ENCODE data around the gene PKHD1.
"Not testable (repeated sequence)": the region's sequence is repeated elsewhere in the genome, so short reads cannot be mapped to it uniquely, and the experiment has no call there.

Gene PKHD1

DNA sequence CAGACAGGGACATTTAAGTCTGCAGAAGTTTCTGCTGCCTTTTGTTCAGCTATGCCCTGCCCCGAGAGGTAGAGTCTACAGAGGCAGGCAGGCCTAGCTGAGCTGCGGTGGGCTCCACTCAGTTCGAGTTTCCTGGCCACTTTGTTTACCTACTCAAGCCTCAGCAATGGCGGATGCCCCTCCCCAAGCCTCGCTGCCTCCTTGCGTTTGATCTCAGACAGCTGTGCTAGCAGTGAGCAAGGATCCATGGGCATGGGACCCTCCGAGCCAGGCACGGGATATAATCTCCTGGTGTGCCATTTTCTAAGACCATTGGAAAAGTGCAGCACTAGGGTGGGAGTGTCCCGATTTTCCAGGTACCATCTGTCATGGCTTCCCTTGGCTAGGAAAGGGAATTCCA is 164.9 kb downstream of the PKHD1 start:
- not testable (repeated sequence) for DNase-seq

DNA sequence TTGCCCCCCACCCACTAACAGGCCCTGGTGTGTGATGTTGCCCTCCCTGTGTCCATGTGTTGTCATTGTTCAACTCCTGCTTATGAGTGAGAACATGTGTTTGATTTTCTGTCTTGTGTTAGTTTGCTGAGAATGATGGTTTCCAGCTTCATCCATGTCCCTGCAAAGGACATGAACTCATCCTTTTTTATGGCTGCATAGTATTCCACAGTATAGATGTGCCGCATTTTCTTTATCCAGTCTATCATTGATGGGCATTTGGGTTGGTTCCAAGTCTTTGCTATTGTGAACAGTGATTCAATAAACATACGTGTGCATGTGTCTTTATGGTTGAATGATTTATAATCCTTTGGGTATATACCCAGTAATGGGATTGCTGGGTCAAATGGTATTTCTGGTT is 169.1 kb downstream of the PKHD1 start:
- not testable (repeated sequence) for DNase-seq

DNA sequence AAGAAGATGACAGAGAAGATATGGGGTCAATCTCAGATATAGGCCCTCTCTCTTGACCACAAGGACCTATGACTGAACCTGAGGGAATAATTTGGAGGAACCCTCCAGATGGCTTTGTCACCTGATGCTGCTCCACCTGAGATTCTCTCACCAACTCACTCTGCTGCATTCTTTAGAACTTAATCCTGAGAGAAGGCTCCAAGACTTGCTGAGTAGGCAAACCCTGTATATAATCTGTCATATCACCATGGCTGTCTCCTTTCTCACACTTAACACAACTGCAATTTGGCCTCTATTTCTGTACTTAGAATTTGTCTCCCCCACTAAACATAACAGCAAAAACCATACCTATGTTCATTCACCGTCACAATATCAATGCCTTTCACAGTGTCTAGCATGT is 172.3 kb downstream of the PKHD1 start:
- no peak for DNase-seq

DNA sequence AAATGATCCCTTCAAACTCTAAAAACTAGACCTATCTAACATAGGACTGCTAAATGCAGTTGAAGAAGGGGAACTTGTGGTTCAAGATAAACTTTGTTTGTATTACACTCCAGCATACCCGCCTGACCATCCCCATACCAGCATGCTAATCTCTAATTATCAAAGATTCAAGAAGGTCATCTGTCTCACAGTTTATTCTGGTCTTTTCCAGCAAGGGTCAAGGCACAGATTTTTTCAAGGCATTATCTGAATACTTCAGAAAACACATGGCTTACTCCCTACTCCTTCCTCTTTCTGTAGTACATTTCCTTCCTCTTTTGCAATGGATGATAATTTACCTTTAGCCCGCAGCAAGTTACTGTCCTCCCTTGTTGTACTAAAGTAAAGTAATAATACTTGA is 174.1 kb downstream of the PKHD1 start:
- no peak for DNase-seq

DNA sequence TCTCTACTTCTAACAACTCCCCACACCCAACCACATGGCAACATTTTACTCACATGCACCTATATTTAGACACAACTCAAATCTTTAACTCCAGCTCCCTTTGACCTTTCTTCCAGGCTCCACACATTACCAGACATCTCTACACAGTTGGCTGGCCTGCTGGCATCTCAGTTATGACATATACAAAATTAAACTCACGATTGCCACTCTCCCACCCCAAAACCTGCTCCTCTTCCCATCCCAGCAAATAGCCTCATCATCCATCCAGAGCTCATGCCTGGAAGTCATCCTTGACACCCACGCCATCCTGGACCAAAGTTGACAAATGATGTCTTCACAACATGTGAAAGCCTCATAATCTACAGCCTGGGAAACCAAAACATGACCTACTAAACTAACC is 176.6 kb downstream of the PKHD1 start:
- DNase-seq: no peak

DNA sequence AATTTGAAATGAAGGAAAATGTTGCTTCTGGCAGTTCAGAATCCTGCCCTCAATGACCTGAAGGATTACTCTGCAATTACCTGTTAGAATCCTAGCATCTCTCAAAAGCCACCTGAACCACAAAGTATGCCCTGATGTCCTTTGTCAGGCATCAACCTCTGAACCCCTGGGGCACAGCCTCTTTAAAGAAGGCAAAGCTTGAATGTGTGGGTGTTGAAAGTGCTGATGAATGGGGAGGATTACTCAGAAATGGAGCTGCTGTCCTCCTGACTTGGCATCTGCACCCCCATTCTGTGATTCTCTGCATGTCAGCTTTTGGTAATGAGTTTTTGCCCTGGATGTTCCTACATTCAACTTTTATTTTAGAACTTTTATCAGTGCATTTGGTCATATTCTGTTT is 179.2 kb downstream of the PKHD1 start:
- no peak for DNase-seq

DNA sequence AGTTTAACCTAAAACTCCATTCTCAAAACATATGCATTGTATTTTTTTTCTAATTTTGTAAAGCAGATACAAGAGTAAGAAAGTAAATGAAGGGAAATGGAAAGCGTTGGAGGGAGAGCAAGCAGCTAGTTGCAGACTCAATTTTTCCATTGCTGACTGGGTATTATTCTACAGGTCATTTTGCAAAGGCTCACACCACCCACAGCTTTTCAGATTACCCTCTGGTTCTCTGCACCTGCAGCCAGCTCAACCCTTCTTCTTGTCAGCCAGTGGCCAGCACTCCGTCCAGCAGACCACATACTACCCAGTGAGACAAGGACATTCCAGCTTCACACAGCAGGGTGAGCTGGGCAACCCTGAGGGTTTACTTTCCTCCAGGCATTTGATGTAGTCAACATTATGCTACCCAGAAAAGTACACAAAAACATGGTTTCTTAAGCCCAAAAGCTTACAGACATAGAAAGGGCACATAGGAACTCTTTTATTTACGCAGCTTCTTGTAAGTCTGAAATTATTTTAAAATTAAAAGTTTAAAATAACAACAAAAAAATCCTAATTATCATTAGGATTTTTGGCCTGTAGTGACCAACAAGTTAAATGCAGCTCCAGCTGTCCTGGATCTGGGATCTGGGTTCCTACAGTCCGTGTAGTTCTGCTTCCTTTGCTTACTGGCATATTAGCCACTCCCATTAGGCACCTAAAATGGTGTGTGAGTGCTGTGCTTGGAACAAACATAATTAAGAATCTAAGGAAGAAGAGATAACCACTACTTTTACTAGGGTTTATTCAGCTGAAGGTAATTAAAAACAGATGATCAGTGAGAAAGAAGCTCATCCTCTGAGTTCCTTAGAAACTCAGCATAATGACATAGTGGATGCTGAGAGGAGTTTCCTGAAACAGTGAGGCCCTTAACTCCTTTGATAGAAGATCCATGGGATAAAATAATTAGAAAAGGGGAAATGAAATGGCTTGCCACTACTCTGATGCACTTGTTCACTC is 185.3 kb downstream of the PKHD1 start:
- no peak for DNase-seq

DNA sequence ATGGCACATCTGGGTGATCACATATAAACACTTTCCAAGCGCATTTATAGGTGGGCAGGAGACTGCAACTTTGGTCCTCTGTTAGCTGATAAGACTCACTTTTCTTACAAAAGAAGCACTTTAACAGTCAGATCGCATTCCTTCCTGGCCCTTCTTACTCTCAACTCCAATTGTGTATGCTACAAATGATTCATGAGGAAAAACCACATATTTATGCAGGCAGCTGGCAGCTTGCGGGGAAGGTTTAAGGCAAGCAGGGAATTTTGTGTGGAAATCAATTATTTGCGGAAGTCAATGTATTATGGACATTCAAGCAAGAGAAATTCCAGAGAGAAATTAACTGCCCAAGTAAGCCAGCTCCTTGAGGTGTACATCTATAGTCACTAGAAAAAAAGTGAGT is 194.0 kb downstream of the PKHD1 start:
- DNase-seq: no peak

DNA sequence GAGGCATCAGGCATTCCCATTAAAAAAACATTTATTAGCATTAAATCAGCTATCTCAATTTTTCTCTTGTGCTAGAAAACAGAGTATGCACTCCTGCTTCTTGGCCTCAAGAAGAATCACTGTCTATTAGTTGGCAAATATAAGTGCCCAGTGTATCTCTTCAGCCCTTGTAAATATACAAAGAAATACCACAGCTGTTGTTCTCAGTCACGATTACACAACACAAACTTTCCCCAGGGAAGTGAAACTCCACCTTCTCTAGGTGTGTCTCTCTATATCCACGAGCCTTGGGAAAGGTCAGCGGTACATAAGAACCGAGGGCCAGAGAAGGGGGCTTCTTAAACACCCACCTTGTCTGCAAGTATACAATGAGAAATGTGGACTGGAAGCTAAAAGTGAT is 194.7 kb downstream of the PKHD1 start:
- DNase-seq: no peak

DNA sequence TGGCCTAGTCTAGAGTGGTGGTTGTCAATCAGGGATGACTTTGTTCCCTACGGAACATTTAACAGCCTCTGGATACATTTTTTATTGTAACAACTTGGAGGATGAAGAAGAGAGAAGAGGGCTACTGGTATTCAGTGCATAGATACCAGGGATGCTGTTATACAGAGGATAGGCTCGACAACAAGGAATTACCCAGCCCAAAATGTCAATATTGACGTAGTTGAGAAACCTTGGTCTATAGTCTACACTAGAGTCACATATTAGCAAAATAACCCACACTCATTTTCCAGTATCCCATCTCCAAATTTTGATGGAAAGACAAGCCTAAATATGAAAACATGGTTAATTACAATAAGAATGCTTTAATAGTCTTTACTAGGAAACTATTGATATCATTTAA is 195.1 kb downstream of the PKHD1 start:
- DNase-seq: no peak

DNA sequence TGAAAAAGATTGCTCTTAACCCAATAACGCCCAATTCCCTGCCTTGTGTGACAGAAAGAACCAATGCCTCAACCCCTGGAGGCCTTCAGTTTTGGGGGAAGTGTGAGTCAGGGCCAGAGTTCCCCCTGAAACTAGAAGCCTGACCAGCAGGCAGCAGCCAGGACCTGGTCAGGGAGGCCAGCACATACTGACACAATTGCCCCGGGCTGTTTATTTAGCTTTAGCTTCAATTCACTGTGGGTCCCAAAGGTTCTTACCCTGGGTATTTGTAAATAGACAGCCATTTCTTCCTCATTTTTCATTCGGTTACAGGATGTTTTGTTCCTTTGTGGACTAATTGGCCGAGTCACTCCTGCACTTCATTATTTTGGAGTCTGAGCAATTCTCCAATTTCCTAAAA is 195.6 kb downstream of the PKHD1 start:
- no peak for DNase-seq

DNA sequence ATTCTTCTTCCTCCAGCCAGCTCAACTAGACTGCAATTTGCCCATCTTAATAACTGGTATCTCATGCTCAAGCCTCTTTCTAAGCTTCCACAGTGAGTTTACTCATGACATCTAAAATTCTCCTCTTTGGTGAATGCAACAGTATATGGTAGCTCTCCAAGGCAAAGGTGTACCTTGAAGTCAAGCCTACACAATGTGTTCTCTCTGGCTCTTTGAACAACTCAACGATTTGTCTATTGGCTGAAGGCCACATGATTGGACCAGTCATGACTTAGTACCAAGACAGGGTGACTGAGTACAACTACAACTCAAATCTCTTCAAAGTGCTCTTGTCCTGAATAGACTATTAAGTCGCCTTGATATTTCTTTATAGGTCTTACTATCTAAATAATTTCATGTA is 199.6 kb downstream of the PKHD1 start:
- DNase-seq: no peak

DNA sequence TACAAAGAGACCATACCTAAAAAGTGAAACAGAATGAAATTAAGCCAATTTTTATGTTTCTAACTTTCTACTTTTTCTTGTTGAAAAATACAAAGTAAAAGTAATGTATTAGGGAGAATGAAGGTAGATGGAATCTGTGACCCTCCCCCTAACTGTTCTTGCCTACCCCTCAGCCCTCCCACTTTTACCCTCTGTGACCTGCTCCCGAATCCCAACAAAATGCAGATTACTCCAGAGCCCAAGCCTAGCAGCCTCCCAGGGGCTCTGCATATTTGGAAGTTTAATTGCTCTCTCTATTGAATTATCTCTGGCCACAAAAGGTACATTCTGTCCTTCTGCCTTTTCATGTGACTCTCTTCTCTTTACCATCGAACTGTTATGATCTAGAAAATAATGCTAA is 201.5 kb downstream of the PKHD1 start:
- DNase-seq: no peak

DNA sequence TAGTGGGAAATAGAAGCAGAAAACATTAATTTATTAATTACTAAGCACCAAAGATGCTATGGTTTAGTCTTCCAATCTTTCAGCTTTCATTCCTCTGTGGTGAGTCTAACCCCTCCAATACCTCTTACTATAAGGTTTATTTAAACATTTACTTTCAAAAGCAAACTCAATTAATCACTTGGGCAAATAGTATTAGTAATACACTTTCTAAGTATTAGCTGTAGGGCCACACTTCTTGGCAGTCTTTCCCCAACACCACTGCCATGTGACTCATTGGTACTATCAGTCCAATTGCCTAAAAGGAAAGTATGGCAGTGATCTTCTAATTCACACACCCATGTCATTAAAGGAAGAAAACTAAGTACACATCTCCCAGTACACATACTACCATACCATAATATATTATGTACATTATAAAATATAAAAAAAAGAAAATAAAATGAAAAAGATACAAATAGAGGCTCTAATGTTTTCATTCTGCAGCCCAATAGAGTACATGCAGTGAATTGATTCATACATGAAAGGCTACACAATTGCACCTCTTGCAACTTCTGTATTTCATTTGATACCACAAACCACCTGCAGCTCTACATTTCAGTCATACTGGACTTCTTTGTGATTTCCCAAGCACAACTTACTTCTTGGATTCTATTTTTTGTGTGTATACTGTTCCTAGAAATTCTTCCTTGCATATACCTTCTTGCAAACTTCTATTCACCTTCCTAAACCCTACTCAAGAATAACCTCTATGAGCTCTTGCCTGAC is 218.6 kb downstream of the PKHD1 start:
- no peak for DNase-seq

DNA sequence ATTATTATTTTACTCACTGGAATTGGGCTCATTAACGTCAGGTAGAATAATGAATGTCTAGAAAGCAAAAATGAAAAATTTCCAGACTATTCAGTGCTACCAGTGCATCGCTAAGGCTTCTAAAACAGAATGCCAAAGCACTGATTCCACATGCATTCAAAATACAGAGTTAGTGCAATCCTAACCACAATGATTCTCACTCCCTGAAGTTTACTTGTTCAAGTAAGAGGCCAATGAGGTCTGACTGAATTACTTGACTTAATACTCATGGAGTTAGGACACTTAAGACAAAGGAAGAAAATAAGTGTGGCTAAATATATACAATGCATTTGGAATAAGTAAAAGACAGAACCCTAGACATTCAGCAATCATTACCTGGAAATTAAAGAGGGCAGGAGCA is 220.5 kb downstream of the PKHD1 start:
- DNase-seq: no peak

DNA sequence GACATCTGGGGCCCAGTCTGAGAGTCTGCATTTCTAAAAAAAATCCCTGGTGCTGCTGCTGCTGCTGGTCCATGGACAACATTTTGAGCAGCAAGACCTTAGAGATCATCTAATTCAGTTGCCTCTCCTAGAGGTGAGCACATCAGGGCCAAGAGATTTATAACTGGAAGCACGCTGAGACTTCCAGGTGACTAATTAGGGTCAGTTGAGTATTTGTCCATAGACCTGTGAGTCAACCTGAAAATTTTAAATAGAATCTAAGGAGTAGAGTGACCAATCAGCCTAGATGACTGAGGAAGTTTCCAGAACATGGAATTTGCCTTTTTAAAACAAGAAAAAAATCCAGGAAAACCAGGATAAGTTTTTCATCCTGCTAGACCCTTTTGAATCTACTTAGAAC is 221.4 kb downstream of the PKHD1 start:
- no peak for DNase-seq

DNA sequence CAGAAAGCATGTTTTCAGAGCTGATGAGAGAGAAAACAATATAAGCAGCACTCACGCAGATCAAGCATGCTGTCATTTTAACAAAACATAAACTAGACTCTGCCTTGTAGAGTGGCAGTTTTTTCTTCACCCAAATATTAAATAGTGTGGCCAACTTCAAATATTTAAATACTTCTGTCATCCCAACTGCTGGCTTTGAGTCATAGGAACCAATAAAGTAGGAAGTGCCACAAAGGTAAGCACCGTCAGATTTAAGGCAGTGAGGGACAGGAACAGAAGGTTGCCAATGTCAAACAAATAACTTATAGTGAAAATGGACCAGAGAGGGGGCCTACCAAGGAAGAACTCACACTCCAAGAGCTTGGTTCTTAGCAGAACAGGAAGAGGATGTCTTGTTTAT is 222.2 kb downstream of the PKHD1 start:
- no peak for DNase-seq

DNA sequence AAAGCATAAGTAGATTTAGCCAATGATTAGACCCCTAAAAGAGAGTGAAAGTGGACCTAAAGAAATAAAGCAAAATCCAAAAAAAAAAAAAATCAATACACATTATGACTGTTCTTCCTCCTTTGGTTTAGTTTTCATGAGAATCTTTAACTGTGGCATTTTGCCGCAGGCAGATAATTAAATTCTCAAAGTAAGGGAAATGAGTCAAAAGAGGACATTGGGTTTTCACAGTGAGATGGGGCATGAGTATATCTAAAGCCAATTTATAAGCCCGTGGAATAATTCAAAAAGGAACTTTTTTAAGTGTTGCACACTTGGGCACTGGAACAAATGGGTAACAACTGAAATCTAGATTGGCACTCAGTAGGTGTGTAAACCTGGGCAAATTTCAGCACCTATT is 230.3 kb downstream of the PKHD1 start:
- no peak for DNase-seq

DNA sequence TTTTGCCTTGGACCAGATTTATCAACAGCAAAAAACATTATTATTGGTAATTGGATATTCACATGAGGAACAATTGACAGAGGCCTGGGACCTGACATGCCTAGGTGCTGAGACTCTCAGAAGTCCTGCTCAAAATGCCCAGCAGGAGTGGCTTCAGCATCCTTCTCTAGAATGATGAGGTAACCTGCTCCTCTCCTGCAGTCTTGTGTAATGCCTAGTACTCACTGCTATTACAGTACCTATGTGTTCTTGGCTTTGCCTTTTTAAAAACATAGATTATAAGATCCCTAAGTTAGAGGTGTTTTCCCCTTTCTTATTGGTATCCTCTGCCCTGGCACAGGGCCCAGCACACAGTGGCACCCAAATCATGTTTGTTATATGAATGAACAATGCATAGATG is 230.9 kb downstream of the PKHD1 start:
- no peak for DNase-seq

DNA sequence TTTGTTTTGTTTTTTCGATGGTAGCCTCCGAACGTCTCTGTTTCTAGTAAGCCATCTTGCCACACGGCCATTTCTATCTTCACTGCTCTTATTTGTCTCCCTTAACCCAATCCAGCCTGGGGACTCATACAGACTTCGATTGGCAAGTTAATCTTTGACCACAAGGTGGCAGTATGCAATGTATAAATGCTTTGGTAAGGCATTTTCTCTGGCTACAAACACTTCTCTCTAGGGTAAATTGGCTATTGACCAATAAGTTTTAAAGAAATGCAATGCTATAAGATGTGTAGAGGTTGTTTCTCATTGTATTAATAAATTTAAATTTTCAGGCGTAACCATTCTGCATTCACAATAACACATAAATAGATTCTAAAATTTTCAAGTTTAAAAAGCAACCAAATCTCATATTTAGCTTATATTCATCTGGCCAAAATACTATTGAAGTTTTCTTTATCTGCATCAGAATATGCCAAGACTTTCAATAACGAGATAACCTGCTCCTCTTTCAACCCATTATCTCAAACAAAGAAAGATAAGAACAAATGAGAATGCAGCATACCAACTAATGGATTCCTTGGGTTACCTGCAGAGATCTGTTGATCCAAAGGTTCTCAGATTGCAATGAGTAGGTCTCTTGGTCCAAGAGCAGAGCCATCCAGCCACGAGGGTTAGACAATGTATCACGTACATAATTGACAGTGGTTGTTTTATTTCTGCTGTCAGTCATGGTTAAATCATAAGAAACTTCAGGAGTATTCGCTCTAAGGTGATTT is 231.9 kb downstream of the PKHD1 start:
- peak; percentile 44 for DNase-seq

DNA sequence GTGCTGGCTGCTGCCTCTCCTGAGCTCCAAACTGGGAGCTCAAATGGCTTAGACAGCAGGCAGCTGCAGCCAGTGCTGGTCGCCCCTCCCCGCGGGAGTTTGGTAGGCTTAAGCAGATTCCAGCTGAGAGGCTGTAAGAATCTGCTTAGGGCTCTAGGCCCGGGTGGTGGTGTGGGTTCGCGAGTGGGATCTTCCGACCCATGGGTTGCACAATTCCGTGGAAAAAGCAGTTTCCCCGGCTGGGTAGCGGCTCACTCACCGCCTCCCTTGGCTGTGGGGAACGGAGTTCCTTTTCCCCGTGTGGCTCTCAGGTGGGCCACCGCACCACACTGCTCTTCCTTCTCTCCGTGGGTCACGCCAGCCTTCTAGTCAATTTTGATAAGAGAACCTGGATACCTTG is 232.5 kb downstream of the PKHD1 start:
- no peak for DNase-seq

DNA sequence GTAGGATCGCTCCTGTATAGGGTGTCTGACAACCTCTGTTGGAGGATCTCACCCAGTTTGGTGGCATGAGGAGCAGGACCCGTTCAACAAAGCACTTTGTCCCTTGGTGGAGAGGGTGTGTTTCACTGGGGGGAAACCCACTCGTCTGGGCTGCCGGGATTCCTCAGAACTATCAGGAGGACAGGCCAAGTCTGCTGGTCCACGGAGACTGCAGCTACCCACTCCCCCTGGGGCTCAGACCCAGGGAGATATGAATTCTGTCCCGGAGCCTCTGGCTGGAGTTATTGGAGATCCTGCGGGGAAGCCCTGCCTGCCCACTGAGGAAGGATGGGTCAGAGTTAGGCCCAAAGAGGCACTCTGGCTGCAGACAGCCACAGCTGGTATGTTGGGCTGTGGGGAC is 233.1 kb downstream of the PKHD1 start:
- no peak for DNase-seq

DNA sequence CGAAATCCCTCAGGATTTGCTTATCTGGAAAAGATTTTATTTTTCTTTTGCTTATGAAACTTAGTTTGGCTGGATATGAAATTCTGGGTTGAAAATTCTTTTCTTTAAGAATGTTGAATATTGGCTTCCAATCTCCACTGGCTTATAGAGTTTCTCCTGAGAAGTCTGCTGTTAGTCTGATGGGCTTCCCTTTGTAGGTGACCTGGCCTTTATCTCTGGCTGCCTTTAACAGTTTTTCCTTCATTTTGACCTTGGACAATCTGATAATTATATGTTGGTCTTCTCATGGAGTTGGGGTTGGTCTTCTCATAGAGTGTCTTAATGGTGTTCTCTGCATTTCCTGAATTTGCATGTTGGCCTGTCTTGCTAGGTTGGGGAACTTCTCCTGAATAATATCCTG is 234.3 kb downstream of the PKHD1 start:
- not testable (repeated sequence) for DNase-seq
